ENCODE measurements around the gene ITGB1.

ITGB1 gene

GRCh38 chr10:32960022-32960421, 2.0 kb upstream of the ITGB1 start:
- DNase-seq, result no peak
- no peaks in the 10 kb centered on the region for H3K27me3 ChIP-seq (replicated peaks in 2 of 5; ENCODE audit: control insufficient read depth in 4 of 5, insufficient read depth in 5 of 5, low read length in 4 of 5)
- ChIA-PET CTCF (no interaction called here), POLR2A (interaction anchor here (0.6 kb wide), 1 partner anchor 46 kb away, joined by 3 read pairs; no protein-coding TSS in a partner anchor)
- H3K27ac ChIP-seq (ENCODE audit: insufficient read depth in 1 of 2, low read depth in 1 of 2, low read length in 2 of 2, poor library complexity in 1 of 2, severe bottlenecking in 2 of 2), result no peak overlapping the region
- 67% methylated on average over 3 of the region's 4 CpGs for WGBS (ENCODE audit: insufficient coverage)
- H3K4me3 ChIP-seq (ENCODE audit: control insufficient read depth in 1 of 7, extremely low read depth in 1 of 7, insufficient read depth in 4 of 7, low read depth in 2 of 7, low read length in 6 of 7), result no peak overlapping the region
- no peaks in the 10 kb centered on the region for H3K36me3 ChIP-seq (ENCODE audit: control insufficient read depth in 4 of 4, insufficient read depth in 4 of 4, low read length in 3 of 4)
- H3K4me1 ChIP-seq (ENCODE audit: control extremely low read depth in 1 of 4, control insufficient read depth in 4 of 4, insufficient read depth in 4 of 4, low read length in 3 of 4), result peaks cover 13 to 49% (median 25%) of the 10 kb centered on the region in 4 experiments
- H3K9me3 ChIP-seq (ENCODE audit: control extremely low read depth in 1 of 5, control insufficient read depth in 4 of 5, insufficient read depth in 2 of 5, low read depth in 1 of 5, low read length in 4 of 5), result no peaks in the 10 kb centered on the region

GRCh38 chr10:32959006-32959920, 1.2 kb upstream of the ITGB1 start:
- Histone ChIP-seq H3K4me1 (ENCODE audit: control extremely low read depth in 1 of 4, control insufficient read depth in 4 of 4, insufficient read depth in 4 of 4, low read length in 3 of 4) (peaks cover 13 to 50% (median 25%) of the 10 kb centered on the region in 4 experiments), H3K27me3 (replicated peaks in 2 of 5; ENCODE audit: control insufficient read depth in 4 of 5, insufficient read depth in 5 of 5, low read length in 4 of 5) (no peaks in the 10 kb centered on the region), H3K4me3 (ENCODE audit: control insufficient read depth in 1 of 7, extremely low read depth in 1 of 7, insufficient read depth in 4 of 7, low read depth in 2 of 7, low read length in 6 of 7) (peak overlapping the region in 6 of 7 experiments; percentile 76 to 93 (median 90)), H3K27ac (ENCODE audit: insufficient read depth in 1 of 2, low read depth in 1 of 2, low read length in 2 of 2, poor library complexity in 1 of 2, severe bottlenecking in 2 of 2) (peak overlapping the region in 1 of 2 experiments; percentile 77), H3K36me3 (ENCODE audit: control insufficient read depth in 4 of 4, insufficient read depth in 4 of 4, low read length in 3 of 4) (no peaks in the 10 kb centered on the region), H3K9me3 (ENCODE audit: control extremely low read depth in 1 of 5, control insufficient read depth in 4 of 5, insufficient read depth in 2 of 5, low read depth in 1 of 5, low read length in 4 of 5) (no peaks in the 10 kb centered on the region)
- DNase-seq, result no peak
- POLR2A ChIA-PET, result interaction anchor here (0.6 to 0.7 kb wide), 3 partner anchors 22 to 322 kb away, joined by 3 to 4 read pairs (median 3); no protein-coding TSS in a partner anchor
- WGBS (ENCODE audit: insufficient coverage), result 47% methylated on average over 7 of the region's 10 CpGs
- CTCF ChIA-PET, result no interaction called here

GRCh38 chr10:32957341-32958084, 517 bp downstream of the ITGB1 start:
- ChIA-PET CTCF (interaction anchor here (1.0 kb wide), 1 partner anchor 31 kb away, joined by 4 read pairs; no protein-coding TSS in a partner anchor), POLR2A (no interaction called here)
- Histone ChIP-seq H3K4me3 (ENCODE audit: control insufficient read depth in 1 of 7, extremely low read depth in 1 of 7, insufficient read depth in 4 of 7, low read depth in 2 of 7, low read length in 6 of 7) (peak overlapping the region; percentile 76 to 93 (median 90)), H3K27ac (ENCODE audit: insufficient read depth in 1 of 2, low read depth in 1 of 2, low read length in 2 of 2, poor library complexity in 1 of 2, severe bottlenecking in 2 of 2) (peak overlapping the region in 1 of 2 experiments; percentile 77), H3K9me3 (ENCODE audit: control extremely low read depth in 1 of 5, control insufficient read depth in 4 of 5, insufficient read depth in 2 of 5, low read depth in 1 of 5, low read length in 4 of 5) (no peaks in the 10 kb centered on the region), H3K36me3 (ENCODE audit: control insufficient read depth in 4 of 4, insufficient read depth in 4 of 4, low read length in 3 of 4) (no peaks in the 10 kb centered on the region), H3K27me3 (replicated peaks in 2 of 5; ENCODE audit: control insufficient read depth in 4 of 5, insufficient read depth in 5 of 5, low read length in 4 of 5) (no peaks in the 10 kb centered on the region), H3K4me1 (ENCODE audit: control extremely low read depth in 1 of 4, control insufficient read depth in 4 of 4, insufficient read depth in 4 of 4, low read length in 3 of 4) (peaks cover 13 to 49% (median 25%) of the 10 kb centered on the region in 4 experiments)
- DNase-seq, result peak in 2 of 3 donors; percentile 67 to 78
- WGBS (ENCODE audit: insufficient coverage), result 0% methylated on average over 52 of the region's 87 CpGs

GRCh38 chr10:32956365-32957197, 1.4 kb downstream of the ITGB1 start:
- no peak for DNase-seq
- Histone ChIP-seq H3K9me3 (ENCODE audit: control extremely low read depth in 1 of 5, control insufficient read depth in 4 of 5, insufficient read depth in 2 of 5, low read depth in 1 of 5, low read length in 4 of 5) (no peaks in the 10 kb centered on the region), H3K4me1 (ENCODE audit: control extremely low read depth in 1 of 4, control insufficient read depth in 4 of 4, insufficient read depth in 4 of 4, low read length in 3 of 4) (peaks cover 13 to 44% (median 23%) of the 10 kb centered on the region in 4 experiments), H3K4me3 (ENCODE audit: control insufficient read depth in 1 of 7, extremely low read depth in 1 of 7, insufficient read depth in 4 of 7, low read depth in 2 of 7, low read length in 6 of 7) (peak overlapping the region in 6 of 7 experiments; percentile 72 to 93 (median 87)), H3K36me3 (ENCODE audit: control insufficient read depth in 4 of 4, insufficient read depth in 4 of 4, low read length in 3 of 4) (no peaks in the 10 kb centered on the region), H3K27me3 (replicated peaks in 2 of 5; ENCODE audit: control insufficient read depth in 4 of 5, insufficient read depth in 5 of 5, low read length in 4 of 5) (no peaks in the 10 kb centered on the region), H3K27ac (ENCODE audit: insufficient read depth in 1 of 2, low read depth in 1 of 2, low read length in 2 of 2, poor library complexity in 1 of 2, severe bottlenecking in 2 of 2) (peak overlapping the region in 1 of 2 experiments; percentile 72)
- ChIA-PET POLR2A (interaction anchor here (0.6 kb wide), 1 partner anchor 25 kb away, joined by 3 read pairs; no protein-coding TSS in a partner anchor), CTCF (interaction anchor here (0.9 to 2.0 kb wide), 4 partner anchors 12 to 52 kb away, joined by 3 to 4 read pairs (median 4); no protein-coding TSS in a partner anchor)
- WGBS (ENCODE audit: insufficient coverage), result 79% methylated on average over 10 of the region's 13 CpGs

- H3K36me3 ChIP-seq (ENCODE audit: control insufficient read depth in 4 of 4, insufficient read depth in 4 of 4, low read length in 3 of 4), result no peaks in the 10 kb centered on the region
- no peak overlapping the region for H3K27ac ChIP-seq (ENCODE audit: insufficient read depth in 1 of 2, low read depth in 1 of 2, low read length in 2 of 2, poor library complexity in 1 of 2, severe bottlenecking in 2 of 2)
- H3K27me3 ChIP-seq (replicated peaks in 2 of 5; ENCODE audit: control insufficient read depth in 4 of 5, insufficient read depth in 5 of 5, low read length in 4 of 5), result no peaks in the 10 kb centered on the region
- ChIA-PET POLR2A (no interaction called here), CTCF (interaction anchor here (0.9 to 2.0 kb wide), 4 partner anchors 11 to 53 kb away, joined by 3 to 5 read pairs (median 4); no protein-coding TSS in a partner anchor)
- no peaks in the 10 kb centered on the region for H3K9me3 ChIP-seq (ENCODE audit: control extremely low read depth in 1 of 5, control insufficient read depth in 4 of 5, insufficient read depth in 2 of 5, low read depth in 1 of 5, low read length in 4 of 5)
- H3K4me1 ChIP-seq (ENCODE audit: control extremely low read depth in 1 of 4, control insufficient read depth in 4 of 4, insufficient read depth in 4 of 4, low read length in 3 of 4), result peaks cover 15 to 41% (median 26%) of the 10 kb centered on the region in 4 experiments
- WGBS (ENCODE audit: insufficient coverage), result 50% methylated on average over 1 of the region's 1 CpG
- no peak for DNase-seq
- no peak overlapping the region for H3K4me3 ChIP-seq (ENCODE audit: control insufficient read depth in 1 of 7, extremely low read depth in 1 of 7, insufficient read depth in 4 of 7, low read depth in 2 of 7, low read length in 6 of 7)
Observed at GRCh38 chr10:32955790-32956189, 2.2 kb downstream of the ITGB1 start.

GRCh38 chr10:32955299-32955772, 2.7 kb downstream of the ITGB1 start:
- Histone ChIP-seq H3K9me3 (ENCODE audit: control extremely low read depth in 1 of 5, control insufficient read depth in 4 of 5, insufficient read depth in 2 of 5, low read depth in 1 of 5, low read length in 4 of 5) (no peaks in the 10 kb centered on the region), H3K27ac (ENCODE audit: insufficient read depth in 1 of 2, low read depth in 1 of 2, low read length in 2 of 2, poor library complexity in 1 of 2, severe bottlenecking in 2 of 2) (peak overlapping the region in 1 of 2 experiments; percentile 6), H3K4me1 (ENCODE audit: control extremely low read depth in 1 of 4, control insufficient read depth in 4 of 4, insufficient read depth in 4 of 4, low read length in 3 of 4) (peaks cover 15 to 43% (median 26%) of the 10 kb centered on the region in 4 experiments), H3K36me3 (ENCODE audit: control insufficient read depth in 4 of 4, insufficient read depth in 4 of 4, low read length in 3 of 4) (no peaks in the 10 kb centered on the region), H3K27me3 (replicated peaks in 2 of 5; ENCODE audit: control insufficient read depth in 4 of 5, insufficient read depth in 5 of 5, low read length in 4 of 5) (no peaks in the 10 kb centered on the region), H3K4me3 (ENCODE audit: control insufficient read depth in 1 of 7, extremely low read depth in 1 of 7, insufficient read depth in 4 of 7, low read depth in 2 of 7, low read length in 6 of 7) (no peak overlapping the region)
- 100% methylated on average over 3 of the region's 4 CpGs for whole genome bisulfite sequencing (ENCODE audit: insufficient coverage)
- no peak for DNase-seq
- ChIA-PET POLR2A (no interaction called here), CTCF (interaction anchor here (1.1 to 2.0 kb wide), 4 partner anchors 11 to 50 kb away, joined by 3 to 5 read pairs (median 4); no protein-coding TSS in a partner anchor)
